NCI-H82 treated with DMSO at 0.1 percent for 48 hours (cell line): ENCODE data around the gene ZBTB2.
"Not testable (repeated sequence)": the region's sequence is repeated elsewhere in the genome, so short reads cannot be mapped to it uniquely, and the experiment has no call there.

Experiments
- DNase-seq: peaks from one replicate; lab custom pipeline; 2025; ENCODE audit not compliant: unreplicated experiment; lab: John Stamatoyannopoulos, UW

Gene ZBTB2

DNA sequence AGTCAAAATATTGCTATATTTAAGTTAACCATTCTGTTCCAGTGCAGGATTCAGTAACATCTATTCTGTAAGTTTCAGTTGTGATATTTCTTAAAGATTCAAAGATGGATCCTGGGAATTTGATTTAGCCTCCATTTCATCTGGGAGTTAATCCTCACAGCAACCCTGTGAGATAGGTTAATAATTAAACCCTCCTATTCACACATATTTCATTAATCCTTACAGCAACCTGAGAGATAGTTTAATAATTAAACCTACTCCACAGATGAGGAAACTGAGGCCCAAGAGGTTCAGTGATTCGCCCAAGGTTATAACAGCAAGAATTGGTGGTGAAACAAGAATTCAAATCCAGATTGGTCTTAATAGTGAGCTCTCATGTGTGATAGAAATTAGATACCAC lies 10.9 kb upstream of the ZBTB2 start:
- DNase-seq, result no peak

DNA sequence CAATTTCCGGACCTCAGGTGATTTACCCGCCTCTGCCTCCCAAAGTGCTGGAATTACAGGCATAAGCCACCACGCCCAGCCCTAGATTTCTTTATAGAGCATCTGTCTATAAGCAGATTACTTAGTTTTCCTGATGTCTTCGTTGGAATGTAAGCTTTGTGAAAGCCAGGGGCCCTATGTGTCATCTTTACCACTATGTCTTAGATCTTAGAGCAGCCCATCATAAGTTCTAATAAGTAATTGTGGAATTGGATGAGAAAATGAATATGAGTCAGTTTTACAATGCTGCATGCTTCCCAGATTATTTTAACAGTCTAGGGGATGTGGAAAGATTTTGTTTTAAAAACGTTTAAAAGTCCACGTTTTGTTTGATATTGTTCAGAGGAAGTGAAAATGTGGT lies 9.1 kb upstream of the ZBTB2 start:
- peak; percentile 32 for DNase-seq

DNA sequence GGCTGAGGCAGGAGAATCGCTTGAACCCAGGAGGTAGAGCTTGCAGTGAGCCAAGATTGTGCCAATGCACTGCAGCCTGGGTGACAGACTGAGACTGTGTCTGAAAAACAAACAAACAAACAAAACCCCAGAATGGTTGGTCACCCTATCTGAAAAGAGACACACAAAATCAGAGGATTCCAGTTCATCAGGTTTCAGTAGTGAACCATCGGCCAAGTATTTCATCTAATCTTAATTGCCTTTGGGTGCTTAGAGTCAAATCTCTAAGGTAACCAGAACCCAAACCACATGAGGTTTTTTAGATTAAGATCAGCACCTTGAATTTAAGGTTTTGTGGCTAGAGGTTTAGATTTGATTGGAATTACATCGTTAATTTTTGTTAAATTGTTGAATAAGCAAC lies 8.3 kb upstream of the ZBTB2 start:
- DNase-seq, result no peak

DNA sequence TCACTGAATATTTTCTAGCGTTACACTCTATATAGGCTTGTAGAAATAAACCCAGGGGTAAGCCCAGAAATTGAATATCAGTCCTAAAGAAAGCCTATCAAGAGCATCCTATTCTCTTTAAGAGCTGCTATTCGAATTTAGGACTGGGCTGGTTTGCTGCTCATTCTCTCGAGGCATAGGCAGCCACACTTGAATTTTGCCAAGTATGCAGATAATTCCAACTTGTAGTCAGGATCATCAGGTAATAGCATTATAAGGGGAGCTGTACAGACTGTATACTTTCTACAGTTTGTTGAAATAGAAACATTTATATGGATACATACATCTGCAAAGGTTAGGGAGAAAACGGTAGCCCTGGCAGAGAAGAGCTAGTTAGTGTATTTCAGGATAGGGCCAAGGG lies 2.1 kb upstream of the ZBTB2 start:
- DNase-seq, result no peak

DNA sequence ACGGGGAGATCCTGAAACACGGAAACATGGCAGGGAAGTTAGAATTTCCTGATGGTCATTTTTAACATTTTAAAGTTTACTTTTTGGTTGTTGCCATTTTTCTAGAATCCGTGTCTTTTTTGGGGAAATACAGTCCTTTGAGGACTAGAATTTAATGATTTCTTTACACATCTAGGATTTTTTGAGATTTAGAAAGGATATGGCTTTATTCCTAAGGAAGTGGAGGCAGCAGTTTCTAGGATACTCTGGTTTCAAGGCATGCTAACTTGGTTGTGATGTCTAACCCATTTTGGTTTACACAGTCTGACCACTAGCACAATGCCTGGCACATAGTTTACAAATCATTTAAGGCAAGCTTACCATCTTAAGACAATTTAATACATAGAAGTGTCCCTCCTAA lies 1.1 kb upstream of the ZBTB2 start:
- DNase-seq, result no peak

DNA sequence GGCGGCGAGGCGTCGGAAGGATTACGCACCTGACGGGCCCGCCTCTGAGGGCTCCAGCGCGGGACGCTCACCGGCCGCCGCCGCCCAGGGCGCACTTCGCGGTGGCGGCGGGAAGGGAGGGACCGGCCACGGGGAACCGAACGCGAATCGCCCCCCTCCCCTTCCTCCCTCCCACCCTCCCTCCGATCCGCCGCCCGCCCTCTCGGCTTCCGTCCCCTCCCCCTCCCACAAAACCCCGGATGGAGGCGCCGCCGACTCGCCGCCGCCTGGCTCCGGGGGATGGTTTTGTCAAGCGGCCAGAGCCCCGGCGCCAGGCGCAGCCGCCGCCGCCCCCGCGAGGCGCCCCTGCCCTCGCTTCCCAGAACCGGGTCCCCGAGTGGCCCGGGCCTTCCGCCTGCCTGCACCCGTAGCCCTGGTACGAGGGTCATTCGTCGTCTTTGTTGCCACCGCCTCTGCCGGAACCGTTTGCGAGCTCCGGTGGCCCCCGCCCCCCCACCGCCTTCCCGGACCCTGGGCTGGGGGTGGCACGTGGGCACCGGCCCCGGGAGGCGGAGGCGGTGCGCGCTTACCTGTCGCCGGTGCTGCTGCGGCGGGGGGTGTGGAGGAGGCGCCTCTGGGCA lies 398 bp downstream of the ZBTB2 start:
- no peak for DNase-seq

DNA sequence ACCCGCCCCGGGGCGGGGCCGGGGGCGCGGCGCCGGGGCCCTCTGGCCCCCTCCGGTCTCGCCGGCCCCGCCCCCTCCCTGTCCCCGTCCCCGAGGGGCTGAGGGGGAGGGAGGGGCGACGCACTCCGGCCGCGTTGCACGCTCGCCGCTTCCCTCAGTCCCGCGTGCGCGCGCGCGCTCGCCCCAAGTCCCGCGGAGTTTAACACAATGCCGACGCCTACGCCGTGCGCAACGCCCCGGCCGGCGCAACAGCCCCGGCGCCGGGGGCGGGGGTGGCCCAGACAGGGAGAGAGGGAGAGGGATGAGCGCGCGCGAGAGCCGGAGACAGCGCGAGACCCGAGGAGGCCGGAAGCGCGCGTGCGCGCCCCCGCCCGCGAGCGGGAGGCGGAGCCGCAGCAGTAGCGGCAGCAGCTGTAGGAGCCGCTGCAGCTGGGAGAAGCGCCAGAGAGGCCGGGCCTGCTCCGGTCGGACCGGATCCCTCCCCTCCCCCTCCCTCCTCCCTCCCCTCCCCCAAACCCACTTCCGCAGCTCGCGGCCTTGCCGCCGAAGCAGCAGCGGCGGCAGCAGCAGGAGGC lies 996 bp downstream of the ZBTB2 start:
- peak; percentile 83 for DNase-seq

DNA sequence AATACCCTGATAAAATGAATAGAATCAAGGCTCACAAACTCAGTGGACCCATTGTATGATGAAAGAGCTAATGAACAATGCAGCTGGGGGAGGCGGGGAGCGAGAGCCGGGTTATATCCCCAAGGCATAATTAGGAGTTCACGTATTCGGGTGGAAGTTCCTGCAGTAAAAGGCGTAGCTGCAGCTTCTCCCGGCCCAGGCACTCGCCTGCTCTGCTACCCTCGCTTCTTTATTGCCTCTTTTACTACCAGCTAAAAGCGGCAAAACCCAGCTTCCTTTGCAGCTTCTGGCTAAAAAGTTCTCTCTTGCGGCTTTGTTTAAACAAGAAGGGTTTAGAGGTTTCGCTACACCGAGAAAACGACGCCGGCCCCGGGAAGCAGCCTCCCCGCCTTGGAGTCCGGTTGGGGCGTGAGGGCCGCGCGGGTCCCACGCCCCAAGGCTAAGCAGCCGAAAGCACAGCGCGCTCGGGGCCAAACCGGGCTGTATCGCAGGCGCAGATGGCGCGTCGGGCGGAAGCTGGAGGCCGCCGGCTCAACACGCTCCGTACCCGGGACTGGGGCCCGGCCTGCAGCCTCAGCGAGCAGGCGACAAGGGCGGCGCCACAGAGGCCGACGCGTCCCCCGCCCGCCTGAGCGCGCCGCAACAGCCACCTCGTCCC lies 1.6 kb downstream of the ZBTB2 start:
- peak; percentile 30 for DNase-seq

DNA sequence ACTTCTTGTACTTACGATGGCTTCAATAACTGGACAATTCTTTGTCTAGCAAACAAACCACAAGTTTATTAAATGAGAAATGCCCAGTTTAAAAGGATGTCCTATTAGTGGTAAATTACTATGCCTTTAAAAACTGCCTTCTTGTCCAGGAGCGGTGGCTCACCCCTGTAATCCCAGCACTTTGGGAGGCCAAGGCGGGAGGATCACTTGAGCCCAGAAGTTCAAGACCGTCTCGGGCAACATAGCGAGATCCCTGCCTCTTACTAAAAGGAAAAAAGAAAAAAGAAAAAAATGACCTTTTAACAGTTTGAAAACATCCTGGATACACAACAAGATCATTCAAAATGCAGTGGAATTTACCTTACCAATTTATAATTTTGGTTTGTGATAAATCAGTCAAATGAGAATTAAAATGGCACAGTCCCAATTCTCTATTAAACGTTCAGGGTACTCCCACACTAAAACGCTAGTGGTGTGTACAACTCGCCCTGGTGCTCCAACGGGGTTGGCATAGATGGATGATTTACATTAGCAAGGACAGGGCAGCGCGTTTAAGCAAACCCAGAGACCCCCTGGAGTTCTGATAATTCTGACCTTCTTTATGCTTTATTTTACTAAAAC lies 2.3 kb downstream of the ZBTB2 start:
- DNase-seq, result no peak

DNA sequence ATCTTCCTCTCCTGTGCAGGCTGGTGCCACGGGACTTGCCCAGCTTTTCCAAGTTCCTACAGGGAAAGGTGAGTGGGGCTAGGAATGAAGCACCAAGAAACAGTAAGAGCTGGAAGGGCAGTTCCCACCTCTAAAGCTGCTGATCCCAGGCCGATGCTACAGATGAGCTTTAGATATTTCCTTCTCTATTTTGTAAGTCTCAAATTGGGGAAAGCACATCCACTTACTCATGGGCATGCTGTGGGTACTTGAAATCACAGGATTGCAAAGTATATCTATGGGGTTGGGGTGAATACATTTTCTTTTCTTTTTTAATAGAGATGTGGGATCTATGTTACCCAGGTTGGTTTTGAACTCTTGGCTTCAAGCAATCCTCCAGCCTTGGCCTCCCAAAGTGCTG lies 3.1 kb downstream of the ZBTB2 start:
- DNase-seq, result no peak

DNA sequence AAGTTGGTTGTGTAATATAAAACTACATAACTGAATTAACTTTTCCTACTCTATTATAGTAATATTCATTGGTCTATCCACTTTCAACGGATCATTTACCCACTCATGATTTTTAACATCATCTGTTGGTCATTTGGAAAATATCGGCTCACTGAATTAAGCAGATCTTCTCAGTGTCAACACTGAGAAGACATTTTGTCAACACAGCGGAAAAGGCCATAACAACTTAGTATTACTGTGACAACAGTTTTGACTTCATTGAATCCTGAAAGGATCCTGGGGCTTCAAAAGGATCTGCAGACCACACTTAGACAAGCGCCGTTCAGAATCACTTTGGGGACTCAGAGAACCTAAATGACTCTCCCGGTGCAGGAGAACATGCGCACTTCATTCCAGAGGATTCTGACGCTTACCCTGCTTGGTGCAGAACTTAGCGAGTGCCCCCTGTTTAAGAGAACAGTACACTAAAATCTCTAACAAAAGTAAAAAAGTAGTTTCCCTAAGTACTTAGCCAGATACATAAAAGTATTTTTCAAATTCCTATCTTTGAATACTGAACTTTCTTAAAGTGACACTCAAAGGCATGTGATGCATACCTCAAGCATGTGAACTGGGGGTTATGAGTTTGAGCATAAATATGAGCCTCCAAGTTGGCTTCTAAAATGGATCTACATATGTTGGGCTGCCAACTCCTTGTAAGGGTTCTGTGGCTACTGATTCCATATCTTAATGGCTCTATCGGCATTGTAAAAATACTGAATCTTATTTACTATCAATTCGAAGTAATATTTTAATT lies 4.0 kb downstream of the ZBTB2 start:
- DNase-seq, result no peak

DNA sequence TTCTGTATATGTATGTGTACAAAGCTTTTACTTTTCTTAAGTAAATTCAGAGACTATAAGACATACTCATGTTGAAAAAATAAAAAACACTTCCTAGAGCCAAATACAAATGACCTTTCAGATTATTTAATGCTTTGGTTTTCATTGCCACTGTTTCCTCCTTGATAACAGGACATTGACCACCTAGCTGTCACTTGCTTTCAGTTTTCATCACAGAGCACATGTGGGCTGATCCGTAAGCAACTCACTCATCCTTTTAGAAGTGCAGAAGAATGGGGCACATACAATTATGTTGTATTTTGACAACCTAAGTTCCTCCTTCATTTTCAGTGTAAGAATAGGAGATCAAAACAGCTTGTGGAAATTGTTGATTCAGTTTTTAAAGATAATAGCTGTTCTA lies 6.2 kb downstream of the ZBTB2 start:
- no peak for DNase-seq

DNA sequence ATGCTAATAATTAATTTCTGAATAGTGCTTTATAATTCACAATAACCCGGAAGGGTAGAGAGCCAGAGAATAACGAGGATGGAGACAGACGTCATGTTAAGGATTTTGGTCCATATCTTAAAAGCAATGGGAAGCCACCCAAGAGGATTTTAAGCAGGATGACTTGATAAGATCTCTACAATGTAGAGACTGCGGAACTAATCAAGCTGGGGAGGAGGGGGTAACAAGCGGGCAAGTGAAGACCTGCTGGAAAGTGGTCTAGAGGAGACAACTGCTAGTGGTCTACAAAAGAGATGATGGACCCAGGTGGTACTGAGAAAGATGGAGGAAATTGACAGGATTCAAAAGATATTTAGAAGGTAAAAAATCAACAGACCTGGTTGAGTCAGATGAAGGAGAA lies 7.2 kb downstream of the ZBTB2 start:
- no peak for DNase-seq

DNA sequence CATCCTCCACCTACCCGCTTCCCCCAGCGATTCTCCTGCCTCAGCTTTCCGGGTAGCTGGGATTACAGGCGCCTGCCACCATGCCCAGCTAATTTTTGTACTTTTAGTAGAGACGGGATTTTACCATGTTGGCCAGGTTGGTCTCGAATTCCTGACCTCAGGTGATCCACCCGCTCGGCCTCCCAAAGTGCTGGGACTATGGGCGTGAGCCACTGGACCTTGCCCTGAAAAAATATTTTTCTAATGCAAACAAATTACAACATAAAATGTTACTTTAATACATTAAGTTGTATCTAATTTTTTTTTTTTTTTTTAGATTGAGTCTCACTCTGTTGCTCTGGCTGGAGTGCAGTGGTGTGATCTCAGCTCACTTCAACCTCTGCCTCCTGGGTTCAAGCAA lies 8.7 kb downstream of the ZBTB2 start:
- not testable (repeated sequence) for DNase-seq

DNA sequence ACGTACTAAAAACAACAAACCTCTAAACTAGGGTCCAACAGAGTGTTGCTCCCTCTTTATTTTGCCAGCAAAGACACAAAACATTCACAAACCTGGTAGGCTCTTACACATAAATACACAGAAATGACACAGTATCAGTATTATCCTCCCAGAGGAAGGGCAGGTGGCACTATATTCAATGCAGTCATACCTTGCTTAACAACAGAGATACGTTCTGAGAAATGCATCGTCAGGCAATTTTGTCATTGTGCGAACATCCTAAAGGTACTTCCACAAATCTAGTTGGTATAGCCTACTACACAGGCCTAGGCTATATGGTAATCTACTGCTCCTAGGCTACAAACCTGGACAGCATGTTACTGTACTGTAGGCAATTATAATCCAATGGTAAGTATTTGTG lies 9.6 kb downstream of the ZBTB2 start:
- no peak for DNase-seq

DNA sequence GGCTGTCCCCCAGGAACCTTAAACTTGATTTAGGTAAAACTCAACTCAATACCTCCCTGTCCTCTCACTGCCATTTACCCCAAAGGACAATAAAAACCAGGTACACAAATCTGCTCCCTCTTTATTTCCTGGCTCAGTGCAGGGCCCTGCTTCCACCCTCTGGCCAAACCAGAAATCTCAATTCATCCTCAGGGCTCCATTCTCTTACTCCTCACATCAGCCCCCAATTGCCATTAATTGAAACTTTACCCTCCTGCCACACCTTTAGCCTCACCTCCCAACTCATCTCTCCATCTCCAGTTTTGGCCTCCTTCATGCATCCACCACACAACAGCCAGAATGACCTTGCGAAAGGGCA lies 10.5 kb downstream of the ZBTB2 start:
- DNase-seq, result no peak

DNA sequence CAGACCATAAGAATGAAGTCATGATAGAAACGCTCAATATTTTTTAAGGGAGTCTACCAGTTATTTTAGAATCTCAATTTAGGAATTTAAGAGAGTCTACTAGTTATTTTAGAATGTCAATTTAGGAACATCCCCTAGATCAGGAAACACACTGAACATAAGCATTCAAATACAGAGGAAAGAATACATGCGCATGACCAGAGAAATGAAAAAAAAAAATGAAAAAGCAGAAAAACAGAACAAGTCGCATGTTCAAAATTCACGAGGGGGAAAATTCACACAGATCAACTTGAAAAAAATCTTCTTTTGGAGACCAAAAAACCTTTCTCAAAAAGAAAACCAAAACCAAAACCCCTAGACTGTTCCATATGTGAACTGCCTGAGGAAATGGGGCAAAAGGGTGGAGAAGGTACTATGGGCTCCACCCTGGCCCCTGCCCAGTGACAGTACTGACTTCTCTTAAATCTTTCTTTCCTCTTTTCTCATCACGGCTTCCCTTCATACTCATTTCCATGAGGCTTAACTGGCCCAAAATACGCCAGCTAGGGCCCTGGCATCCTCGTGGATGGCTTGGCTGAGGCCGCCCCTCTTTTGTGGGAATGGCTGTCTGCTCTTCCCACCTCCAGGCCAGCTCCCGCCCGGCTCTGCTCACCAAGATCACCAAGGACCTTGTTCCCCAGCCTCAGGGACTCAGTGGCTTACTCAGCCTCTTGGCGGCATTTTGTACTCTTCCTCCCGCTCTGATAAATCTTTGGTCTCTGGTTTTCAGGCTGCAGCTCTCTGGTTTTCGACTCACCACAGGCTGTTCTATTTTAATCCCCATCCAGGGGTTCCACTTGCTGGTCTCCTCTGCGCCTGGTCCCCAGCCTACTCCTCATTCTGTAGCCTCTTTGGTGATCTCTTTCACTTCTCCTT lies 11.2 kb downstream of the ZBTB2 start:
- no peak for DNase-seq

DNA sequence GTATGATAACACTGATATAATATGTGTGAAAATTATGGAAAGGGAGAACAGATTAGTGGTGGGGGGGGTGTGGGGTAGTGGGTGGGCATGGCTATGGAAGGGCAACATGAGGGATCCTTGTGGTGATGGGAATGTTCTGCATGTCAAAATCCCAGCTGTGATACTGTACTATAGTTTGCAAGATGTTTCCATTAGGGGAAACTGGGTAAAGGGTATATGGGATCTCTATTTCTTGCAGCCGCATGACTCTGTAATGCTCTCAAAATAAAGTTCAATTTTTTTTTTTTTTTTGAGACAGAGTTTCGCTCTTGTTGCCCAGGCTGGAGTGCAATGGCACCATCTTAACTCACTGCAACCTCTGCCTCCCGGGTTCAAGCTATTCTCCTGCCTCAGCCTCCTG lies 14.3 kb downstream of the ZBTB2 start:
- no peak for DNase-seq

DNA sequence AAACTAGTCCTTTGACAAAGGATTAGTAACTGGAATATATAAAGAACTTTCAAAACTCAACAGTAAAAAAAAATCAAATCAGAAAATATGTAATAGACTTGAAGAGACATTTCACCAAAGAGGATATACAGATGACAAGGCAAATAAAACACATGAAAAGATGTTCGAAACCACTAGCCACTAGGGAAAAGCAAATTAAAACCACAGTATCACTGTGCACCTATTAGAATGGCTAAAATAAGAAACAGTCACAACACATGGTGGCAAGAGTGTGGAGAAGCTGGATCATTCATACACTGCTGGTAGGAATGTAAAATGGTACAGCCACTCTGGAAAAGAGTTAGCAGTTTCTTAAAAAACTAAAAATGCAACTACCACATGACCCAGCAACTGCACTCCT lies 14.9 kb downstream of the ZBTB2 start:
- no peak for DNase-seq

DNA sequence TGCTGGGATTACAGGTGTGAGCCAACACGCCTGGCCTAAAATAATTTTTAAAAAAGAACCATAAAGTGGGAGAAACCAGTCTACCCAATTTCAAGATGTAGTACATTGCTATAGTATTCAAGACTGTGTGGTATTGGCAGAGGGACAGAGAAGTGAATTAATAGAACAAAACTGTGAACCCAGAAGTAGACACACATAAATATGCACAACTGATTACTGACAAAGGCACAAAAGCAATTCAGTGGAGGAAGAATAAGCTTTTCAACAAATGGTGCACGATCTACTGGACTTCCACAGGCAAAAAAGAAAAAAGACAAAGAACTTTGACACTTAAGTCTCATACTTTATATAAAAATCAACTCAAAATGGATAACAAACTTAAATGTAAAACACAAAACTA lies 15.5 kb downstream of the ZBTB2 start:
- DNase-seq, result no peak
